Adrenal gland (tissue), 5 donors: ENCODE measurements around the gene HTR3C.

Source experiments
- POLR2A ChIP-seq, 2 donors: fragments of 450-650 bp; IDR thresholded peaks; one replicate each; pipeline ENCODE4 v1.6.1; 2017; ENCODE audit warnings: antibody characterized with exemption in 2 of 2, mild to moderate bottlenecking in 2 of 2, moderate library complexity in 1 of 2
- TF ChIP-seq, protein P1 (sequence below), 6 experiments: fragments of 450-650 bp in 4 of 6; fragments of 200-600 bp in 2 of 6; sonication (generic) in 1 of 6; IDR thresholded peaks; 1 replicate in 5 of 6; 2 replicates in 1 of 6; pipeline versions ENCODE4 v1.5.1 to v1.8.0; 2016 to 2021; ENCODE audit warnings: antibody characterized with exemption in 6 of 6, mild to moderate bottlenecking in 2 of 6, moderate library complexity in 1 of 6
- donor health status: DM: no; HTN: no; CAD: no.

DNA sequence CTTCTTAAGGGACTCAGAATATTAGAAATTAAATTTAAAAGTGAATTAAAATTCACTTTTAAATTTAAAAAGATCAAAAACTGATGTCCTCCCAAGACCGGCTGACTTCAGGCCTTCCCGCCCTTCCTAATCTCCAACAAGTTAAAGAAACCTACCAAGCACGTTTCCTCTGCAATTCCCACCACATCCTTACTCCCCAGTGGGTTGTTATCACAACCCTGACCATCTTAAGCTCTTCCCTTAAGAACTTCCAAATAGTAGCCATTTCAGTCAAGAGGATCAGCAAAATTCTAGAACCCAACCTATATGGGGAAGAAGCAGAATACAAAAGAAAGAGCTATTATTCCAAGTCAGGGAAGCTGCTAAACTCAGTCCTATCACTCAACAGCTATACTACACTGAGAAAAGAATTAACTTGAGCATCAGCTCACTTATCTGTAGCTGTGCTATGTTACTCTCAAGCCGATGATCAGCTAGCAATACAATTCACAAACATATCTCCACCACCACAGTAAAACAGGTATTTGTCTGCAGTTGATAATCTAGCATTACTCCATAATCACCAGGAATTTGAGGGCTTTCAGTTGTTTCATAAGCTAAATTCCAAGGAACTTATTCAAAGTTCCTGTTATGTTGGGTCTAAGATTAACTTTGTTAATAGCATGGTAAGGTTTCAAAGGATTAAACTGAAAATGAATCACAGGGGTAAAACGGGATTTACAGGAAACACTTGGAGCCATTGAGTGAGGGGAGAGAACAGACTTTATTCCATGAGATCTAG lies 49.5 kb upstream of the HTR3C start:
- TF ChIP-seq, protein P1, sequence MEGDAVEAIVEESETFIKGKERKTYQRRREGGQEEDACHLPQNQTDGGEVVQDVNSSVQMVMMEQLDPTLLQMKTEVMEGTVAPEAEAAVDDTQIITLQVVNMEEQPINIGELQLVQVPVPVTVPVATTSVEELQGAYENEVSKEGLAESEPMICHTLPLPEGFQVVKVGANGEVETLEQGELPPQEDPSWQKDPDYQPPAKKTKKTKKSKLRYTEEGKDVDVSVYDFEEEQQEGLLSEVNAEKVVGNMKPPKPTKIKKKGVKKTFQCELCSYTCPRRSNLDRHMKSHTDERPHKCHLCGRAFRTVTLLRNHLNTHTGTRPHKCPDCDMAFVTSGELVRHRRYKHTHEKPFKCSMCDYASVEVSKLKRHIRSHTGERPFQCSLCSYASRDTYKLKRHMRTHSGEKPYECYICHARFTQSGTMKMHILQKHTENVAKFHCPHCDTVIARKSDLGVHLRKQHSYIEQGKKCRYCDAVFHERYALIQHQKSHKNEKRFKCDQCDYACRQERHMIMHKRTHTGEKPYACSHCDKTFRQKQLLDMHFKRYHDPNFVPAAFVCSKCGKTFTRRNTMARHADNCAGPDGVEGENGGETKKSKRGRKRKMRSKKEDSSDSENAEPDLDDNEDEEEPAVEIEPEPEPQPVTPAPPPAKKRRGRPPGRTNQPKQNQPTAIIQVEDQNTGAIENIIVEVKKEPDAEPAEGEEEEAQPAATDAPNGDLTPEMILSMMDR (IDR thresholded peaks at IDR 0.05) = no peak
- no peak for TF ChIP-seq POLR2A (IDR thresholded peaks at IDR 0.05)
